Measurements from ENCODE around the gene ZNF575. TPM values are rescaled to one million over a fixed set of nuclear protein-coding genes. Genes with fewer than 3 reads are reported as not detected.

The ZNF575 gene
- total and polyA plus RNA-seq, 4 donors = 0.08 to 1.0 (median 0.49) TPM

DNA sequence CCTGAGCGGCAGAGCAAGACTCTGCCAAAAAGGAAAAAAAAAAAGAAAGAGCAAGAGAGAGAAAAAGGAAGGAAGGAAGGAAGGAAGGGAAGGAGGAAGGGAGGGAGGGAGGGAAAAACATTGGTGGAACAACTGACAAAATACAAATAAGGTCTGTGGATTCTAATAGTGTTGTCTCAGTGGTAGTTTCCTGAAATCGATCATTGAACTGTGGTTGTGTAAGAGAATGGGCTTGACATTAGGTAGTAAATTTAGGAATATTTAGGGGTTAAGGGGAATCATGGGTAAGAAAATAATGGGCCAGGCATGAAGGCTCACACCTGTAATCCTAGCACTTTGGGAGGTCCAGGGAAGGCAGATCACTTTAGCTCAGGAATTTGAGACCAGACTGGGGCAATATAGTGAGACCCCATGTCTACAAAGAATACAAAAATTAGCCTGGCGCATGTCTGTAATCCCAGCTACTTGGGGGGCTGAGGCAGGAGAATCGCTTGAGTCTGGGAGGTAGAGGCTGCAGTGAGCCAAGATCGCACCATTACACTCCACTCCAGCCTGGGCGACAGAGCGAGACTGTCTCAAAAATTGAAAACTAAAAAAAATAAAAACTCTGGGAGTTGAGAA, 42.9 kb upstream of the ZNF575 start:
- no peaks in the 10 kb centered on the region for H3K9me3 ChIP-seq (ENCODE audit: control insufficient read depth in 4 of 4, low read length in 3 of 4)
- no peak overlapping the region for H3K4me3 ChIP-seq (ENCODE audit: low read depth in 1 of 3, low read length in 3 of 3)
- DNase-seq (ENCODE audit: low spot score) = no peak
- H3K36me3 ChIP-seq (ENCODE audit: control insufficient read depth in 4 of 4, insufficient read depth in 3 of 4, low read depth in 1 of 4, low read length in 3 of 4) = peaks cover 0 to 19% (median 2%) of the 10 kb centered on the region in 4 donors
- no peak overlapping the region for H3K9ac ChIP-seq (ENCODE audit: low read depth in 1 of 2, low read length in 2 of 2)
- no peaks in the 10 kb centered on the region for H3K27me3 ChIP-seq (ENCODE audit: control insufficient read depth in 4 of 4, insufficient read depth in 4 of 4, low read length in 3 of 4)
- WGBS = 87% methylated on average over 7 of the region's 7 CpGs
- TF ChIP-seq, protein P1, sequence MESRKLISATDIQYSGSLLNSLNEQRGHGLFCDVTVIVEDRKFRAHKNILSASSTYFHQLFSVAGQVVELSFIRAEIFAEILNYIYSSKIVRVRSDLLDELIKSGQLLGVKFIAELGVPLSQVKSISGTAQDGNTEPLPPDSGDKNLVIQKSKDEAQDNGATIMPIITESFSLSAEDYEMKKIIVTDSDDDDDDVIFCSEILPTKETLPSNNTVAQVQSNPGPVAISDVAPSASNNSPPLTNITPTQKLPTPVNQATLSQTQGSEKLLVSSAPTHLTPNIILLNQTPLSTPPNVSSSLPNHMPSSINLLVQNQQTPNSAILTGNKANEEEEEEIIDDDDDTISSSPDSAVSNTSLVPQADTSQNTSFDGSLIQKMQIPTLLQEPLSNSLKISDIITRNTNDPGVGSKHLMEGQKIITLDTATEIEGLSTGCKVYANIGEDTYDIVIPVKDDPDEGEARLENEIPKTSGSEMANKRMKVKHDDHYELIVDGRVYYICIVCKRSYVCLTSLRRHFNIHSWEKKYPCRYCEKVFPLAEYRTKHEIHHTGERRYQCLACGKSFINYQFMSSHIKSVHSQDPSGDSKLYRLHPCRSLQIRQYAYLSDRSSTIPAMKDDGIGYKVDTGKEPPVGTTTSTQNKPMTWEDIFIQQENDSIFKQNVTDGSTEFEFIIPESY (IDR thresholded peaks at IDR 0.05) = peak; percentile 24
- TF ChIP-seq TAF1 (conservative IDR thresholded peaks at IDR 0.05) (no peak), NR2F2 (IDR thresholded peaks at IDR 0.05) (no peak), EGR1 (IDR thresholded peaks at IDR 0.05; ENCODE audit: low read depth in 2 of 2) (peak in 1 of 2 donors; percentile 35), HNF4A (conservative IDR thresholded peaks at IDR 0.05) (peak; percentile 30 to 47), FOXA2 (IDR thresholded peaks at IDR 0.05) (no peak), RXRA (IDR thresholded peaks at IDR 0.05) (peak; percentile 29 to 38), RAD21 (IDR thresholded peaks at IDR 0.05) (no peak), SP1 (IDR thresholded peaks at IDR 0.05) (peak; percentile 31)
- TF ChIP-seq, protein P2, sequence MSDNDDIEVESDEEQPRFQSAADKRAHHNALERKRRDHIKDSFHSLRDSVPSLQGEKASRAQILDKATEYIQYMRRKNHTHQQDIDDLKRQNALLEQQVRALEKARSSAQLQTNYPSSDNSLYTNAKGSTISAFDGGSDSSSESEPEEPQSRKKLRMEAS (IDR thresholded peaks at IDR 0.05) = peak; percentile 60
- peak overlapping the region in 1 of 2 donors; percentile 41 for H3K27ac ChIP-seq (ENCODE audit: low read depth in 1 of 2, low read length in 2 of 2)
- H3K4me1 ChIP-seq (ENCODE audit: control insufficient read depth in 4 of 4, insufficient read depth in 4 of 4, low read length in 3 of 4) = peaks cover 3 to 8% (median 5%) of the 10 kb centered on the region in 4 donors

DNA sequence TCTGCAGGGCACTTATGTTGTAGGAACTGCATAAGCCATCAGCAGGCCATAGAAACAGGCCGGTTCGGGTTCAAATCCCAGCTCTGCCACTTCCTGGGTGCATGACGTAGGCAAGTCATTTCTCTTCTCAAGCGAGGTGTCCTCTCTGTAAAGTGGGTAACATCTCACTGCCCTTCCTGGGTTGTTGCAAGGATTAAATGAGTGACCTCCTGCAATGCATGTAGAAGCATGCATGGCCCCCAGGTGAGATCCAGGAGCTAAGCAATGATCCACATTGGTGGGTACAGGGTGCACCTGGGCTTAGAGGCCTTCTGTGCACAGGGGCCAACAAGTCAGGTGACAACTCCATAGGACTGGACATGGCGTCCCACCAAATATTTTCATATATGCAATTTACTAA, 42.2 kb upstream of the ZNF575 start:
- TF ChIP-seq, protein P2 (IDR thresholded peaks at IDR 0.05) = no peak
- TF ChIP-seq TAF1 (conservative IDR thresholded peaks at IDR 0.05) (no peak), RAD21 (IDR thresholded peaks at IDR 0.05) (no peak), FOXA2 (IDR thresholded peaks at IDR 0.05) (no peak), GABPA (IDR thresholded peaks at IDR 0.05 in 1 of 2, conservative IDR thresholded peaks at IDR 0.05 in 1 of 2) (no peak), EGR1 (IDR thresholded peaks at IDR 0.05; ENCODE audit: low read depth in 2 of 2) (no peak)
- TF ChIP-seq, protein P3, sequence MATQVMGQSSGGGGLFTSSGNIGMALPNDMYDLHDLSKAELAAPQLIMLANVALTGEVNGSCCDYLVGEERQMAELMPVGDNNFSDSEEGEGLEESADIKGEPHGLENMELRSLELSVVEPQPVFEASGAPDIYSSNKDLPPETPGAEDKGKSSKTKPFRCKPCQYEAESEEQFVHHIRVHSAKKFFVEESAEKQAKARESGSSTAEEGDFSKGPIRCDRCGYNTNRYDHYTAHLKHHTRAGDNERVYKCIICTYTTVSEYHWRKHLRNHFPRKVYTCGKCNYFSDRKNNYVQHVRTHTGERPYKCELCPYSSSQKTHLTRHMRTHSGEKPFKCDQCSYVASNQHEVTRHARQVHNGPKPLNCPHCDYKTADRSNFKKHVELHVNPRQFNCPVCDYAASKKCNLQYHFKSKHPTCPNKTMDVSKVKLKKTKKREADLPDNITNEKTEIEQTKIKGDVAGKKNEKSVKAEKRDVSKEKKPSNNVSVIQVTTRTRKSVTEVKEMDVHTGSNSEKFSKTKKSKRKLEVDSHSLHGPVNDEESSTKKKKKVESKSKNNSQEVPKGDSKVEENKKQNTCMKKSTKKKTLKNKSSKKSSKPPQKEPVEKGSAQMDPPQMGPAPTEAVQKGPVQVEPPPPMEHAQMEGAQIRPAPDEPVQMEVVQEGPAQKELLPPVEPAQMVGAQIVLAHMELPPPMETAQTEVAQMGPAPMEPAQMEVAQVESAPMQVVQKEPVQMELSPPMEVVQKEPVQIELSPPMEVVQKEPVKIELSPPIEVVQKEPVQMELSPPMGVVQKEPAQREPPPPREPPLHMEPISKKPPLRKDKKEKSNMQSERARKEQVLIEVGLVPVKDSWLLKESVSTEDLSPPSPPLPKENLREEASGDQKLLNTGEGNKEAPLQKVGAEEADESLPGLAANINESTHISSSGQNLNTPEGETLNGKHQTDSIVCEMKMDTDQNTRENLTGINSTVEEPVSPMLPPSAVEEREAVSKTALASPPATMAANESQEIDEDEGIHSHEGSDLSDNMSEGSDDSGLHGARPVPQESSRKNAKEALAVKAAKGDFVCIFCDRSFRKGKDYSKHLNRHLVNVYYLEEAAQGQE (IDR thresholded peaks at IDR 0.05) = no peak
- H3K4me3 ChIP-seq (ENCODE audit: low read depth in 1 of 3, low read length in 3 of 3) = no peak overlapping the region
- H3K9ac ChIP-seq (ENCODE audit: low read depth in 1 of 2, low read length in 2 of 2) = no peak overlapping the region
- peaks cover 3 to 23% (median 7%) of the 10 kb centered on the region in 4 donors for H3K36me3 ChIP-seq (ENCODE audit: control insufficient read depth in 4 of 4, insufficient read depth in 3 of 4, low read depth in 1 of 4, low read length in 3 of 4)
- peaks cover 3 to 8% (median 5%) of the 10 kb centered on the region in 4 donors for H3K4me1 ChIP-seq (ENCODE audit: control insufficient read depth in 4 of 4, insufficient read depth in 4 of 4, low read length in 3 of 4)
- H3K27me3 ChIP-seq (ENCODE audit: control insufficient read depth in 4 of 4, insufficient read depth in 4 of 4, low read length in 3 of 4) = no peaks in the 10 kb centered on the region
- no peak overlapping the region for H3K27ac ChIP-seq (ENCODE audit: low read depth in 1 of 2, low read length in 2 of 2)
- no peak for DNase-seq (ENCODE audit: low spot score)
- H3K9me3 ChIP-seq (ENCODE audit: control insufficient read depth in 4 of 4, low read length in 3 of 4) = no peaks in the 10 kb centered on the region
- 83% methylated on average over 5 of the region's 5 CpGs for WGBS
